HG03457 (cell line): ENCODE data around the gene MUC12.
"Not testable (repeated sequence)": the region's sequence is repeated elsewhere in the genome, so short reads cannot be mapped to it uniquely, and the experiment has no call there.

Source experiments
- ATAC-seq: cut with Tn5 transposase; IDR thresholded peaks from one replicate; pipeline ENCODE4 v1.9.1; 2021; ENCODE audit warnings: moderate number of reproducible peaks; ENCODE audit not compliant: unreplicated experiment

The MUC12 gene, protein sequence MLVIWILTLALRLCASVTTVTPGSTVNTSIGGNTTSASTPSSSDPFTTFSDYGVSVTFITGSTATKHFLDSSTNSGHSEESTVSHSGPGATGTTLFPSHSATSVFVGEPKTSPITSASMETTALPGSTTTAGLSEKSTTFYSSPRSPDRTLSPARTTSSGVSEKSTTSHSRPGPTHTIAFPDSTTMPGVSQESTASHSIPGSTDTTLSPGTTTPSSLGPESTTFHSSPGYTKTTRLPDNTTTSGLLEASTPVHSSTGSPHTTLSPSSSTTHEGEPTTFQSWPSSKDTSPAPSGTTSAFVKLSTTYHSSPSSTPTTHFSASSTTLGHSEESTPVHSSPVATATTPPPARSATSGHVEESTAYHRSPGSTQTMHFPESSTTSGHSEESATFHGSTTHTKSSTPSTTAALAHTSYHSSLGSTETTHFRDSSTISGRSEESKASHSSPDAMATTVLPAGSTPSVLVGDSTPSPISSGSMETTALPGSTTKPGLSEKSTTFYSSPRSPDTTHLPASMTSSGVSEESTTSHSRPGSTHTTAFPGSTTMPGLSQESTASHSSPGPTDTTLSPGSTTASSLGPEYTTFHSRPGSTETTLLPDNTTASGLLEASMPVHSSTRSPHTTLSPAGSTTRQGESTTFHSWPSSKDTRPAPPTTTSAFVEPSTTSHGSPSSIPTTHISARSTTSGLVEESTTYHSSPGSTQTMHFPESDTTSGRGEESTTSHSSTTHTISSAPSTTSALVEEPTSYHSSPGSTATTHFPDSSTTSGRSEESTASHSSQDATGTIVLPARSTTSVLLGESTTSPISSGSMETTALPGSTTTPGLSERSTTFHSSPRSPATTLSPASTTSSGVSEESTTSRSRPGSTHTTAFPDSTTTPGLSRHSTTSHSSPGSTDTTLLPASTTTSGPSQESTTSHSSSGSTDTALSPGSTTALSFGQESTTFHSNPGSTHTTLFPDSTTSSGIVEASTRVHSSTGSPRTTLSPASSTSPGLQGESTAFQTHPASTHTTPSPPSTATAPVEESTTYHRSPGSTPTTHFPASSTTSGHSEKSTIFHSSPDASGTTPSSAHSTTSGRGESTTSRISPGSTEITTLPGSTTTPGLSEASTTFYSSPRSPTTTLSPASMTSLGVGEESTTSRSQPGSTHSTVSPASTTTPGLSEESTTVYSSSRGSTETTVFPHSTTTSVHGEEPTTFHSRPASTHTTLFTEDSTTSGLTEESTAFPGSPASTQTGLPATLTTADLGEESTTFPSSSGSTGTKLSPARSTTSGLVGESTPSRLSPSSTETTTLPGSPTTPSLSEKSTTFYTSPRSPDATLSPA (N-terminal part only)

DNA sequence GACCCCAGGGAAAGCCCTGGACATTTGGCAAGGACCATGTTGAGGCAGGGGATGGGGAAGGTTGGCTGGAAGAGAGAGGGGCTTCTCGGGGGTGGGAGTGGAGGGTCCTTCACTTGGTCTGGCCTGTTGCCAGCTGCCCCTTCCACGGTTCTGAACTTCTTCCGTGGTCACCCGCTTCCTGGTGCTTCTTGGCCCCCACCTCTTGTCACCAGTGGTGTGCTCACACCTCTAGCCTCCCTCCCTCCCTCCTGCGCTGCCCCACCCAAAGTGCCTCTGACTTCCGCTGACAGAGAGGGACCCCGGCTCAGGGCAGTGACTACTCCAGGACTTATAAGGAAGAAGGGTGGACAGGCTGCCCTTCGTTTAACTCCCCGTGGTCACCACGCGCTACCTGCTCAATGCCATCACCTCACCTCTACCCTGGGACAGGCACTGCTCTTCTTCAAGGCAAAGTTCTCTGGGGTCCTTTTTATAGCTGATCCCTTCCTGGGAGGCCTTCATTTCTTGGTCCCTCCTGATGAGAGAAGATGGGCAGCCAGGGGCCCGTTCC lies at the start of gene MUC12:
Gene MUC12 (plus strand): TSS at position 500 of the 550 bp plus-strand sequence. CDS start 58 bp downstream, outside the sequence.
- ATAC-seq = no peak

DNA sequence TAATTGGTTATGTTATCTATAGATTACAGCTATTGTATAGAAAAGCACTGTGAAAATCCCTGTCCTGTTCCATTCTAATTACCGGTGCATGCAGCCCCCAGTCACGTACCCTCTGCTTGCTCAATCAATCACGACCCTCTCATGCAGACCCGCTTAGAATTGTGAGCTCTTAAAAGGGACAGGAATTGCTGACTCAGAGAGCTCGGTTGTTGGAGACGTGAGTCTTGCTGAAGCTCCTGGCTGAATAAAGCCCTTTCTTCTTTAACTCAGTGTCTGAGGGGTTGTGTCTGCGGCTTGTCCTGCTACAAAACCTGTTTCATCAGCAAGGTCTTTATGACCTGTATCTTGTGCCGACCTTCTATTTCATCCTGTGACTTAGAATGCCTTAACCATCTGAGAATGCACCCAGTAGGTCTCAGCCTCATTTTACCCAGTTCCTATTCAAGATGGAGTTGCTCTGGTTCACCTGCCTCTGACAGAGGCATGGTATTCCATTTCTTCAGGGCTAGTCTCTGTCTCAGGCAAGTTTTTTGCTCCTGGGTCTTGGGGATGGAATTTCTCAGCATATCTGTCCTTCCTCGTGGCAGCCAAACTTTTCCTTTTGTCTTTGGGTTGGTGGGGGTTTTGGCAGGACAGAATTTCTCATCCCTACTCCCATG lies 49.5 kb upstream of the MUC12 start:
- not testable (repeated sequence) for ATAC-seq

DNA sequence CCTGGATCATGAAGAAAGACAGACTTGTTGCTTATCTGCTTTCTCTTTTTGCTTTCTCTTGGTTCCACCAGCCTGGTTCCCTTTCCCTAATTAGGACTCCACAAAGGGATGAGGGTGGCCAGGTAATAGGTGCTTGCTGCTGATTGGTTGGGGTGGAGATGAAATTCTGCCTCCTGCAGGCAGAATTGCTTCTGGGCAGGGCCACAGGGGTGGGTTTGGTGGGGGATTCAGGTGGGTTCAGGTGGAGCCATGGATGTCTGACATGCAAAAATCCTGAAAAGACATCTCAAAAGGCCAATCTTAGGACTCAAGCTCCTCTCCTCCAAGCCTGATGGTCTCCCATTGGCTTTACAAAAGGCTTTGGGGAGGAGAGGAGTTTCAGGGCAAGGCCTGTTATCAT lies 48.3 kb upstream of the MUC12 start:
- no peak for ATAC-seq

DNA sequence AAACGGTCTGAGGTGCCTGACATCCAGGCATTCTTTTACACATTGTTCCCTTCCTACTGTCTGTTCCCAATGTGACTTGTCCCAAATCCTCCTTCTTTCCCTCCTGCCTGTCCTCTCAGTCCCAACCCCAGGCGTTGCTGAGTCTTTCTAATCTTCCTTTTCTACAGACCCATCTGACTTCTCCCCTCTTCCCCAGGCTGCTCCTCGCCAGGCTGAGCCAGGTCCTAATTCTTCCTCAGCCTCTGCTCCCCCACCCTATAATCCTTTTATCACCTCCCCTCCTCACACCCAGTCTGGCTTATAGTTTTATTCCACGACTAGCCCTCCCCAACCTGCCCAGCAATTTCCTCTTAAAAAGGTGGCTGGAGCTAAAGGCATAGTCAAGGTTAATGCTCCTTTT lies 45.7 kb upstream of the MUC12 start:
- ATAC-seq = not testable (repeated sequence)

DNA sequence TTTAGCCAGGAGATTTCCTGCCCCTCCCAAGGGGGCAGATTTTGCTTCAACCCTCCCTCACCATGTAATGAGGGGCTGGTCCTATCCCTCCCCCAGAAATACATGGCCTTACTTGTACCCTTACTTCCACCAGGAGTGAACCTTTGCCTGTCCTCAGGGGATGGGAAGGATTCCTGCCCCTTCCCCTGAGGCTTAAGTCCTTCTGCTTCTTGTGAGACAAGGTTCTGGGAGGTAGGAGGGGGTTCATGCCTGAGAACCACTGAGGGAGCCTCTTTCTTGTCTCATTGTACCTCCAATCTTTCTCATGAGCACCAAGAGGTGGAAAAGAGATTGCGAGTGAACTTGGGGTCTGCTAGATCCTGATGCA lies 39.6 kb upstream of the MUC12 start:
- ATAC-seq = no peak

GRCh38 chr7:100933734-100934133 lies 35.6 kb upstream of the MUC12 start:
- no peak for ATAC-seq

DNA sequence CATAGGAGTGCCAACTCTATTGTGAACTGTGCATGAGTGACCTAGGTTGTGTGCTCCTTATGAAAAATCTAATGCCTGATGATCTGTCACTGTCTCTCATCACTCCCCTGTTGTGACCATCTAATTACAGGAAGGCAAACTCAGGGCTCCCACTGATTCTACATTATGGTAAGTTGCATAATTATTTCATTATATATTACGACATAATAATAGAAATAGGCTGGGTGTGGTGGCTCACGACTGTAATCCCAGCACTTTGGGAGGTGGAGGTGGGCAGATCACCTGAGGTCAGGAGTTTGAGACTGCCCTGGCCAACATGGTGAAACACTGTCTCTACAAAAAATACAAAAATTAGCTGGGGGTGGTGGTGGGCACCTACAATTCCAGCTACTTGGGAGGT lies 34.0 kb upstream of the MUC12 start:
- ATAC-seq = not testable (repeated sequence)

GRCh38 chr7:100936167-100936566 lies 33.2 kb upstream of the MUC12 start:
- ATAC-seq = not testable (repeated sequence)

DNA sequence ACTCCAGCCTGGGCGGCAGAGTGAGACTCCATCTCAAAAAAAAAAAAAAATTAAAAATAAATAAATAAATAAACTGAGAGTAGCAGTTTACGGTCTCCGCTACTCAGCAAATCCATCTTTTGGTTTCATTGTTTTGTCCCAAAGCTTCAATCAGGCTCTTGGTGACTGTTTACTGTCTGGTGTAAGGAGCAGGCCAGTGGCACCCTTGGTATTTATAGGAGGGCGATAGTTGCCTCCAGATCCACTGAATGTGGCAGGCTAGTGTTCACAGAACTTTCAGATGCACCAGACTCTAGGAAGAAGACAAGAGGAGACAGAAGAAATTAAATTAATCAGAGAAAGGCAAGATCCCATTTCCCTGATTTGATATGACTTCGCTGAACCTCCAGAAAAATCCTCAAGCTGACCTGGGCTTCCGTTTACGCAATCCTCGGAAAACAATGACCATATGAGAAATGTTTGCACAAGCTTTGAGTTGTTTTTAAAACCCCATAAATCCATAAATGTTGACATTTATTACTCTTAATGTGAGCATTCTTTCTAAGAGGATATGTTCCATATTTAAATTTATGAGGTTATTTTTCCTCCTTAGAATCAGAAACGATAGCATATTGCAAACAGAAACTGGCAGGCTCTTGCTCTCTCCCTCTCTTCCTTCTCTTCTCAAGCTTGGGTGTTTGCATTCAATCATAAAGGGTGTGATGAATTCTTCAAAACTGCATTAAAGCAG lies 27.2 kb upstream of the MUC12 start:
- ATAC-seq = no peak

- ATAC-seq = no peak
These were observed 25.7 kb upstream of the MUC12 start for GRCh38 chr7:100943693-100944092.

GRCh38 chr7:100944138-100944537 lies 25.2 kb upstream of the MUC12 start:
- ATAC-seq = no peak

- ATAC-seq = no peak
These were observed 23.3 kb upstream of the MUC12 start for GRCh38 chr7:100946111-100946510.

DNA sequence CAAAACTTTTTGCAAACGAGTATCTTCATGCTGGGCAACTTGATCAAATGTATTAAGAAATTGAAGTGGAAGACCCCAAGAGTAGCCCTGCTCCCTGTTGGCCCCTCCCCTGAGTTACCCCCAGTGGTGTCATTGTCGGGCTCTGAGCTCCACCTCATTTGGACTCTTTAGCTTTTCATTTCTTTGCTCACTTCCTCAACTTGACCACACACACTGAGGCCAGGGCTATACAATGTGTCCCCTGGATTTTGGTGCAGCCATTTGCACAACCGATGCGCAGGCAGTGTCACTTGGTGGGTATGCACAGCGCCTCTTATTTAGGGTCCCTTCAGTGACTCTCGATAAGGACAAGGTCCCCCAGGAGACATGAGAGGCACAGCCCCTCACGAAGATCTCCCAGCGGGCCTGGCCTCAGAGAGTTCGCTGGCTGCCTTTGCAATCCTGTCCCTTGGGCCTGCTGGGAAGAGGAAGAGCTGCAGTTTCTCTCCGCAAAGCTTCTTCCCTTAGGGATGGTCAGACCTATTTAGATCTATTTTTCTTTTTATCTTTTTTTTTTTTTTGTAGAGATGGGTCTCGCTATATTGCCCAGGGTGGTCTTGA lies 22.5 kb upstream of the MUC12 start:
- ATAC-seq = no peak

- ATAC-seq = no peak
These were observed 21.6 kb upstream of the MUC12 start for GRCh38 chr7:100947792-100948191.

GRCh38 chr7:100949227-100949932 lies 20.0 kb upstream of the MUC12 start, which contains the start of gene MUC3A:
MUC3A (plus strand) TSS chr7:100949534; CDS start chr7:100949625, 91 bp downstream.
- no peak for ATAC-seq

DNA sequence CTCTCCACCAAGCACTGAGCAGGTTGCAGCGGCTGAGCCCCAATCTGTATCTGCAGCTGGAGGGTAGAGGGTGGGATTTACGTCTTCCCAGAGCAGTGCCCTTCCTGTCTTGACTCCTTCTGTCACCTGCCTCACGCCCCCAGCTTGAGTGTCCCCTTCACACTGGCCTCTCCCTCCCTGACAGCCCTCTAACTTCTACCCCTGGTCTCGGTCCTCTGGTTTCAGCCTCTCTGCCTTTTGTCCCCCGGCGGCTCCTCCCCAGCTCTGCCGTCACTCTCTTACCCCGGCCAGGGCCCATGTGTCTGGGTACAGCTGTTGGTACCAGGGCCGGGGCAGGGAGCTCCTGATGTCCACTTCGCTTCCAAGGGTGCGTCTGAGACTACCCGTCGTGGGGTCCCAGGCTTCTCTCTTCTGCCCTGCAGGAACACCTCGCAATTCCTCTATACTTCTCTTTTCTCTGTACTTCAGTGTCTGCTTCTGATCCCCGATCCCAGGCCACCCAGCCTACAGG lies 19.4 kb upstream of the MUC12 start:
- no peak for ATAC-seq

- ATAC-seq = no peak
These were observed 18.2 kb upstream of the MUC12 start for GRCh38 chr7:100951172-100951571.

DNA sequence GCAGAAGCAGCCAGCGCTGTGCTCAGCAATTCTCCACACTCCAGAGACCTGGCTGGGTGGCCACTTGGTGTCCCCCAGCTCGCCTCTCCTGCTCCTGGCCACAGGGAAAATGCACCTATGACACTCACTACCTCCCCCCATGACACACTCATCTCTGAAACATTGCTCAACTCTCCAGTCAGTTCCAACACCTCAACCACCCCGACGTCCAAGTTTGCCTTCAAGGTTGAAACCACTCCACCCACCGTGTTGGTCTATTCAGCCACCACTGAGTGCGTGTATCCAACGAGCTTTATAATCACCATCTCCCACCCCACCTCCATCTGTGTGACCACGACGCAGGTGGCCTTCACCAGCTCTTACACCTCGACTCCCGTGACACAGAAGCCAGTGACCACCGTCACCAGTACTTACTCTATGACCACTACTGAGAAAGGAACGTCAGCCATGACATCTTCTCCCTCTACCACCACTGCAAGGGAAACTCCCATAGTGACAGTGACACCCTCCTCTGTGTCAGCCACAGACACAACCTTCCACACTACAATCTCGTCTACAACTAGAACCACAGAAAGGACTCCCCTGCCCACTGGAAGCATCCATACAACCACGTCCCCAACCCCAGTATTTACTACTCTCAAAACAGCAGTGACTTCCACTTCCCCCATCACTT lies 17.3 kb upstream of the MUC12 start:
- no peak for ATAC-seq
